CD4-positive, alpha-beta T cell treated with Interleukin-4 for 4 hours (primary cell): ENCODE measurements around the gene SCGB3A2.

Experiments
- DNase-seq: peaks from one replicate; pipeline ENCODE4 v3.0.0-alpha.2; 2020

Gene SCGB3A2

GRCh38 chr5:147911427-147911826 is 32.9 kb downstream of the SCGB3A2 start:
- DNase-seq, result no peak

DNA sequence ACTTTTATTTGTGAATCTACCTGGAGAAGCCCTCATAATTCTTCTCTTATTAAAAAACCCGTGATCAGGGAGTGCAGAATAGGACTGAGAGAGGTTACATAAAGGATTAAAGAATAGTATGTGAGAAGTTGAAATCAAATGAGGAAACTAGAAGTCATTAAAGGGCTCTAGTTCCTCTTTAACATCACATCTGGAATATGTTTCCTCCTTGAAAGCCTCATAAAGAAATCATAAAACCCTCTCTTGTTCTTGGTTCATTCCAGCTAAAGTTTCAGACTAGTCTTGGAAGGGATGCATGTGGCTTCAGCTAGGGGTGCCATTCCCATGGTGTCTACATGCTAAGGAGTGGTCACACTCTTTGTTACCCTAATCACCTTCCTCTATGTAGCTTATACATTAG is 33.5 kb downstream of the SCGB3A2 start:
- DNase-seq, result no peak

GRCh38 chr5:147913786-147914185 is 35.3 kb downstream of the SCGB3A2 start:
- no peak for DNase-seq

DNA sequence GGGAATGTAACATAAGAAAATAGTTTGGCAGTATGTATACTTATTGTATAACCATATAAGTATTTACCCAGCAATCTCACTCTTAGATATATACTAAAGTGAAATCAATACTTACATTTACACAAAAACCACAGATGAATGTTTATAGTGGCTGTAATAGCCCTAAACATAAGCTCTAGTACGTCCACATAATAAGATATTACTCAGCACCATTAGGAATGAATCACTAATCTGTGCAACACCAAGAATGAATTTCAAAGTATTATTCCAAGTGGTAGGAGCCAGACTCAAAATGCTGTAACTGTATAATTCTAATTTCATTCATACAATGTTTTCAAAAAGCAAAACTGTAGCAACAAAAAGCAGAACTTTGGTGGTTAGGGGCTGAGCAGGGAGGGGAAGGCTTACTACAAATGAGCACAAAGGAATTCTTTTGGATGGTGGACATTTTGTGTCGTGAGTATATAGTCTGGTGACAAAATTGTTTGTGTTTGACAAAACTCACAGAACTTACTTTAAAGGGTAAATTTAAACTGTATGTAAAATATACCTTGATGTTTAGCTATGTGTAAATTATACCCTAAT is 39.7 kb downstream of the SCGB3A2 start:
- DNase-seq, result no peak

- DNase-seq, result no peak
Measured at GRCh38 chr5:147918899-147919298, 40.4 kb downstream of the SCGB3A2 start.

DNA sequence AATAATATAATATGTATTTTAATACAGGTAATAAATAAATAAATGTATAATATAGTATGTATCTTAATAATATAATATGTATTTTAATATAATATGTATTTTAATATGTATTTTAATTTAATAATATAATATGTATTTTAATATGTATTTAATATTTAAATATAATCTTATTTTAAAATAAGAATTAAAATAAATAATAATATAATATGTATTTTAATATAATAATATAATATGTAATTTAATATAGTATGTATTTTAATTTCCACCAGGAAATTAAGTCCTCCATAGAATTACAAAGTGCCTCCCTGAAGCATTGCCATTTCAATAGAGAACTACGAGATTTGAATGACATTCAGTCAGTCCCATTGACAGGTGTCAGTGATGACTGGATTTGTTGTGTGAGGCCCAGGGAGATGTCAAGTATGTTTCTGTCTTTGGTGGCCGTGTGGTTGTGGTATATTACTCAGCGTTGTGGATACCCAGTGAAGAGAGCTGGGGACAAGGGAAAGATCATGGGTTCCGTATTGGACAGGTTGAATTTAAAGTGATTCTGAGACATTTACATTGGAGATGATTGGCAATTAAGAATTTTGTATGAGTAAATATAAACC is 42.0 kb downstream of the SCGB3A2 start:
- no peak for DNase-seq

- DNase-seq, result no peak
Measured at GRCh38 chr5:147921136-147921535, 42.6 kb downstream of the SCGB3A2 start.

DNA sequence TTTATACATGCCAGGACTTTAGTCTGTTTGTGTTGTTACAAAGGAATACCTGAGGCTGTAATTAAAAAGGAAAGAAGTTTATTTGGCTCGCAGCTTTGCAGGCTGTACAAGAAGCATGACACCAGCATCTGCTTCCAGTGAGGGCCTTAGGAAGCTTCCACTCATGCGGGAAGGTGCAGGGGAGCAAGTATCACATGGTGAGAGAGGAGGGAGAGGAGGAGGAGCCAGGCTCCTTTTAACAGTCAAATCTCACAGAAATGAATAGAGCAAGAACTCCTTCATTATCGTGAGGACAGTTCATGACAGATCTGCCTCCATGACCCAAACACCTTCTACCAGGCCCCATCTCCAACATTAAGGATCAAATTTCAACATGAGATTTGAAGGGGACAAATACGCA is 46.5 kb downstream of the SCGB3A2 start:
- DNase-seq, result no peak

DNA sequence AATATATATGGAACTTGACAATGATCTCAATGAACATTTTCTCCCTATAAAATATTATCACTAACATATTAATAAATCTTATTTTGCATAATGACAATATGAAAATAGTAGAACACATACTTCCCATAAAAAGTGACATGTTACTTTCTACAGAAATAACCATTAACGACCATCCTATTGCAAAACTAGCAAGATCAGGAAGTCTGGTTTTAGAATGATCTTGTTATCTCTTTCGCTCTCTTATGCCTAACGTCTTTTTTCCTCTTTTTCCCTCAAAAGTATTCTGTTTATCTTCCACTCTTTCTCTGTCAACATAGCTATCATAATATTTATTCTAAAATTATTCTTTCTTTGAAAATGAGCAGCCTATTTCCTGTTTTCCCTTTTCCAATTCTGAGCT is 49.4 kb downstream of the SCGB3A2 start:
- DNase-seq, result no peak

DNA sequence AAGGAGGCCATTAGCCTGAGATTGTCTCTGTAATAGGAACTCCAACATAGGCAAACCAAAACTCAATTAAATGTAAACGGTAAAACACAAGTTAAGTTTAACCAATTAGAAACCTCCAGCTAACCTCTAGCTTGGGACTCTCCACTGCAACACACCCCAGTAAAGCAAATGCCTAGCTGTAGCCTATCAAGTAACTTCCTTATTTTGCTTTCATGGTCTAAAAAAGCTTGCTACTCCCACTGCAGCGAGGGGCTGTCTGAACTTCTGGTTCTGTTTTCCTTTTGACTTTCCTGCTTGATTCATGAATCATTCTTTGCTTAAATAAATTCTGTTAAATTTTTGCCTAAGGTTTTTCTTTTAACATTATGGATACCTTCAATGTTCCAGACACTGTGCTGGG is 52.3 kb downstream of the SCGB3A2 start:
- DNase-seq, result no peak
